GM18867 (cell line): ENCODE measurements around the gene CABP1.
A peak's percentile ranks its signal among the peaks of the same experiment; 100 is the strongest.

Experiments used
- ATAC-seq: cut with Tn5 transposase; IDR thresholded peaks from one replicate; pipeline ENCODE4 v1.9.1; 2021; ENCODE audit warnings: mild to moderate bottlenecking, moderate library complexity; ENCODE audit not compliant: unreplicated experiment

The CABP1 gene

DNA sequence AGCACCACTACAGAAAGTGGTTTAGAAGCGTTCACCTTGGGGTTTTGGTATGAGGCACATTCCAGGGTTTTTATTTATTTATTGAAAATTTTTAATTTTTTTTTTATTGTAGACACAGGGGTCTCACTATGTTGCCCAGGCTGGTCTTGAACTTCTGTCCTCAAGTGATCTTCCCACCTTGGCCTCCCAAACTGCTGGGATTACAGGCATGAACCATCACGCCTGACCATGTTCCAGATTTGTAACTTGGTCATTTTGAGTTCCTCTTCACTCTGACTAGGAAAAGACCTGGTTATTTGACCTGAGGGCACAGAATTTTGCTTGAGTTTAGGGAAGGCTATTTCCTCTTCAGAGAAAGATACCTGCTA lies 49.6 kb downstream of the CABP1 start:
- ATAC-seq: no peak

DNA sequence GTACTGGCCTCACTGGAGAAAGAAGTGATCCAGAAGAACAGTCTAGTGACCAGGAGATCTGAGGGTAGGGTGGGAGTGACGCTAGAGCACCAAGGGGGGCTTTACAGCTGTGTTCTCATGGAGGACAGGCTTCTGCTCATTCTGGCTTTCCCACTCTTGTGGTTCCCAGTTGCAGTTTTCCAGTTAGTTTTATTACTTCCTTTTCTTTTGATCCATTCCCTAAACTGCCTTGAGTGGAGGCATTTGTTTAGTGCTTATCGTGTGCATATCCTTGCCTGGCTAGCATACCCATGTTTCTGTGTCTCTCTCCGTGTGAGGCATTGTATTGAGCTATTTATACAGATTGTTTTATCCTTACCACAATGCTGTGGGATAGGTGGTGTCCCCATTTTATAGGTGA lies 50.6 kb downstream of the CABP1 start:
- ATAC-seq: no peak

DNA sequence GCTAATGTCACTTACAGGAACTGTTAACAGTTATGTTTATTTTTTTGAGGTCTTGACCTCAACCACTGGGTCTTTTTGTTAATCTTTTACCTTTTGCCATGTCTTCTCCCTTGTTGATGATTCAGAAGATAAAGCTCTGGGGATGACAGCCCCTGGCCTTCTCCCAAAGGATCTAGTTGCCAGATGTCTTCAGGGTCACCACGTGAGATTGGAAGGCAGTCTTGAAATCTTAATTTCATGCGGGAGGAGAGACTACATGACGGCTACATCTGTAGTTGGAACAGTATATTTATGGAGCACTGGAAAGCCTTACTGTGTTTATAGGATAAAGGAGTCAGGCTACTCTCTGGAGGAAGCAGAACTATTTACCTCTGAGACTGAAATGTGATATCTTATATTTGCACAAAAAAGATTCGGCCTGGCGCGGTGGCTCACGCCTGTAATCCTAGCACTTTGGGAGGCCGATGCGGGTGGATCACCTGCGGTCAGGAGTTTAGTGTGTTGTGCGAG lies 52.2 kb downstream of the CABP1 start:
- no peak for ATAC-seq

DNA sequence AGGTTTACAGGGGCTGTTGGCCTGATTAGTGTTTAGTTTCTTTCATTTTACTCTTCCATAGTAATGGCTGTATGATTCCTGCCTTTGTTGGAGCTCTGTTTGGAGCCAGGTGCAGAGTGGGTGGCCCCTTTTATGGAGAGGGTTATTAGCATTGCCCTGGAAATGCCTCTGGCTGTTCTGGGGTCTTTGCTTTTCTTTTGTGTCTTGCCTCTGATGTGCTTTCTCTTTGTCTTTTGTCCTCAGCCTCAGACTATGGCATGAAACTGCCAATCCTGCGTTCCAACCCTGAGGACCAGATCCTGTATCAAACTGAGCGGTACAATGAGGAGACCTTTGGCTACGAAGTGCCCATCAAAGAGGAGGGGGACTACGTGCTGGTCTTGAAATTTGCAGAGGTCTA lies 53.4 kb downstream of the CABP1 start:
- ATAC-seq: no peak

DNA sequence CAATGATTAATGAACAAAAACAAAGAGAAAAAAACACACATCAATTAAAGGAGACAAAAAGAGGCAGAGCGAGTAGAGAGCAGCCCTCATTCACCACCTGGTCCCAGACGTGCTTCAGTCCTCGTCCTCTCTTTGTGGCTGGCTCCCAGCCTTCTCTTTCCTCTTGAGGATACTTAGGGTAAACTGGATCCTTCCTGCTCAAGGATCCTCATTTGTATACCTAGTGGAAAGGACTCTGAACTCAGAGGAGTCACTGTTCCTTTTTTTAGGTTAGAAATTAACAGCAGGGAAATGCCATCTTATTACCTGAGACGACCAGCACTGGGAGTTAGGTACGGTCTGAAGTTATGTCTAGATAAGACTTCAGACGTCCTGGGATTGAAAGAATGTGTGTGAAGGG lies 56.2 kb downstream of the CABP1 start:
- ATAC-seq: no peak

DNA sequence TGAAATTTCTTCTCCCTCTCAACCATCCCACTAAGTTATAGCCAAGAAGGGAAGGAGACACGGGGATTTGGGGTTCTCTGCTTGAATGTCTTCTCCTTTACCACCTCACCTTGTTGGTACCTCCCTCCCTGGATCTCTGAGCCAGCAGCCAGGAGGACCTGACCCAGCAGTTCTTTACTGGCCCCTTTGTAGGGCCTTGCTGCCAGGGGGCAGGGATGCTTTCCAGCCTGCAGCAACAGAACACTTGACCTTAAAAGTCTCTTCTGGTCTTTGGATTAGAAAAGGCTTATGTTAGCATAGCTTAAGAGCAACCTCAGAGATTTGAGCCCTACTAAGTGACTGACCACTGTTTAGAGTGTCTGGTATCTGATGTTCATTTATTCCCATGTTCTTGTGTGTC lies 56.9 kb downstream of the CABP1 start:
- ATAC-seq: no peak

DNA sequence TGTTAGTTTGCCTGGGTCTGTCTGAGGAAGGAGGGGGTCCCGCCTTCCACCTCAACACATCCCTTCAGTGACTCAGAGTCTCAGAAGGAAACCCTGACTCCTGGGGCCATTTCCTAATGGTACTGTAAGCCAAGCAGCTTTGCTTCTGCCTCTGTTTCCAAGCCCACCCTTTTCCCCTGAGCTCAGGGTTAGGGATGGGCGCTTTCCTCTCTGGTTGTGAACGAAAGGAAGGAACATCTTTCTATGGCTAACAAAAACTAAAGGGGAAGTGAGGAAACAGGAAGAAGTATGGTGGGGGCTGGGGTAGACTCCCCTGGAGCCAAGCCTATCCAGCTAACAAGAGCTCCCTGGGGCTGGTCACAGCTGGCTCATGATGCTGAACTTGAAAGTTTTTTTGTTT lies 58.2 kb downstream of the CABP1 start:
- ATAC-seq: no peak

DNA sequence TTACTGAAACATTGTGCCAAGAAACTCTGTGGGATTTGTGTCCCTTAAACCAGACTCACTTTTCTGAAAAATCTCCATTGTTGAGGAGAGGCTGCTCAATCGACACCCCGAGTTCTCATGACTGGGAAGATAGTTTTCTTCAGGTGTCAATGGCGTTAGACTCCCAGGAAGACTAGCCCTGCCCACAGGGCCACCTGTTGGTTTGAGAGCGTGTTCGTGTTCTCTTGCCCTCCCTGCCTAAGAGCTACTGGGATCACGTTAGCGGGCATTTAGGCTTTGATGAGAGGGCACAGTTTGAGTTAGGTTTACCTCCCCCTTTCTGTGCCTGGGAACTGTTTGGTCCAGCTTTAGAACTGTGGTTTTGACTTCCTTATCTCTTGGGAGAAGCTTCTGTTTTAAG lies 59.1 kb downstream of the CABP1 start:
- no peak for ATAC-seq

DNA sequence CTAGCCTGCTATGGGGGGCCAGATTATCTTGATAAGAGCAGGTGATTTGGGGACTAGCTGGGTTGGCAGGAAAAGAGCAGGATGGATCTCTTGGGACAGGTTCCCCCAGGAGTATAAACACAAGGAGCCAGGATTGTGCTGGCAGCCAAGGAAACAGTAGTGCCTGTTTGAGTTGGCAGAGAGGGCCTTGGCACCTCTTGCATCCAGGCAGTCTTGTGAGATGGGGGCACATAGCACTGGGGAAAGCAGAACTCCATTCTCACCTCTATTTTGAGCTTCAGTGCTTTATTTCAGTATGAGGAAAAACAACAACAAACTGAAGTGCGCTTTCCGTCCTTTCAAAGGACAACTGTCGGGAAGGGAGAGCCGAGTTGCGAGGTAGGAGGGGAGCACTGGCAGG lies 60.5 kb downstream of the CABP1 start:
- ATAC-seq: no peak

DNA sequence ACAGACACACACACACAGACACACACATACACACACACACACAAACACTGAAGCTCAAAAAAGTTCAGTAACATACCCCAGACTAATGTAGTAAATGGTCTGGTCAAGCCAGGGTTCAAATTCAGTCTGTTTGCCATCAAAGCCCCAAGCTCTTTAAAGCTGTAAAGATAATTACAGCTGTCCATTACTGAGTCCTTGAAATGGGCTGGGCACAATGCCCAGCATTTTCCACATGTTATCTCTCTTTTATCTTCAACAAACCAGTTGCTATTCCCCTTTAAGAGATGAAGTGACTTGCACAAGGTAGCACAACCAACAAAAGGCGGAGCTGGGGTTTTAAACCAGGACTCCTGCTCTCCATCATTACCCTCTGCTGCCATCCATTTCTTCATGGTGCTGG lies 62.2 kb downstream of the CABP1 start:
- no peak for ATAC-seq

DNA sequence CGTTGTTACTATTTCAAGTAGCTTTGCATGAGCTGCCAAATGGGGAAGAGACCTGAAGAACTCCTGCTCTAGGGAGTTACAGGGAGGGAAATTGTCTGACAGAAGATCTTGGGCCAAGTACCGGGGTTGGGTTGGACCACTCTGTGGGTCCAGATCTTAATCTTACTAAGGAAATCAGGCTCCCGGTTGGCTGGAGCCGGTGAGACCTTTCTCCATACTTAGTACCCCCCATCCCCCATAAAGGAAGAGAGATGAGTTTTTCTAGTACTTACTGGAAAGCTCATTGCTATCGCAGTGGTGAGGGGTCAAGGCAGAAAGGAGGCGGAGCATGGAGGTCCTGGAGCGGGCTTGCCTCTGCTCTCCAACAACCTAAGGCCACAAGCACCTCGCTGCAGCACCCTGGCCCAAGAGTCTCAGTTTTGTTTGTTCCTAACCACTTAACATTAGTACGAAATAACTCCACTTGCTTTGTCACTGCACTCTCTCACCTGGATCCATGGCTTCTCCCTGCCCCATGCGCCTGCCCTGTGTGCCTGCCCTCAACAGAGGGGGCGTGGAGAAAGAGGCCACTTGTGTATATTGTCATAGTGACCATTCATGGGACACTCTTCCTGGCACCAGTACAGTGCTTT lies 63.0 kb downstream of the CABP1 start:
- ATAC-seq: no peak

DNA sequence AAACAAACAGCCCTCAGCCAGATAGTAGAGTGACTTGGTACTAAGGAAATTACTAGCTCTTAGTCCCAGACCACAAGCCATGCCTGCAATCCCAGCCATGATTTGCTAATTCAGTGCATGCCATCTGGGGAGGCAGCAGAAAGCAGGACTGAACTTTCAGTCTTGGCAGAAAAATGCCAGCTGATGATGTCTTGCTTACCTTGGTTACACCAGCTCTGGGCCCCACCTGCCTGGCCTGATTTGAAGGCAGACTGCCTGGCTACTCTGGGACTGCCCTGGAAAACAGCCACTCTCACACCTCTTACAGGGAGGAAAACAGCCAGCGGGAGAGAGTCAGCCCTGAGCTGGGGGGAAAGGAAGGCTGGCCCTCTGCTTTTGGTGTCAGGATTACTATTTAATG lies 65.2 kb downstream of the CABP1 start:
- no peak for ATAC-seq

DNA sequence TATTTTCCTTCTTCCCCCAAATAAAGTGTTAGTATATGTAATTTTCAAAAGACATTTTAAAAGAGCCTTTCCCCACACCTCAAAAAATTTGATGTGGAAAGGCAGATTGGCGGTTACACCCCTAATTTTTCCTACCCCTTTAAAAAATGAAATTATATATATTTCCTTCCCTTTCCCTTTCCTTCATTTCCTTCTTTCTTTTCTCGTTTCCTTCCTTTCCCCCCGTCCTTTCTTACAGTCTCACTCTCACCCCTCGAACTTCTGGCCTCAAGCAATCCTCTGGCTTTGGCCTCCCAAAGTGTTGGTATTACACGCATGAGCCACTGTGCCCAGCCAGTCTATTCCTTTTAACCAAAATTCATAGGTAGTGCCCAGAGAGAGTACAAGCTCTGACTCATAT lies 65.6 kb downstream of the CABP1 start:
- ATAC-seq: no peak

DNA sequence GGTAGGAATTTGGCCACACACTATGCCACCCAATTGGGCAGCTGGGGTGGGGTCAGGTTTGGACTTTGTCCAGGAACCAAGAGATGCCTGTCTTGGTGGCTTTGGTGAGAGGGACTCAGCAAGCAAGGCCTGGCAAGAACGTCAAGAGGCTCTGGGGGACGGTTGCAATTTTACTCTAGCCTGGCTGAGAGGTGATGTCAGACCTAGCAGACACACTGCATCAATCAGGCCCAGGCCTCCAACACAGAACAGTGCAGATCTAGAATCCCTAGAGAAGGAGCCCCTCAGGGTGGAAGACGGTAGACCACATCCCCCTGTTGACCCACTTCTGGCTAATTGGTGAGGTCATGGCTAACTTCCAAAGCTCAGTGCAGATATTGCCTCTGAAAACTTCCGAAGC lies 68.2 kb downstream of the CABP1 start:
- no peak for ATAC-seq

DNA sequence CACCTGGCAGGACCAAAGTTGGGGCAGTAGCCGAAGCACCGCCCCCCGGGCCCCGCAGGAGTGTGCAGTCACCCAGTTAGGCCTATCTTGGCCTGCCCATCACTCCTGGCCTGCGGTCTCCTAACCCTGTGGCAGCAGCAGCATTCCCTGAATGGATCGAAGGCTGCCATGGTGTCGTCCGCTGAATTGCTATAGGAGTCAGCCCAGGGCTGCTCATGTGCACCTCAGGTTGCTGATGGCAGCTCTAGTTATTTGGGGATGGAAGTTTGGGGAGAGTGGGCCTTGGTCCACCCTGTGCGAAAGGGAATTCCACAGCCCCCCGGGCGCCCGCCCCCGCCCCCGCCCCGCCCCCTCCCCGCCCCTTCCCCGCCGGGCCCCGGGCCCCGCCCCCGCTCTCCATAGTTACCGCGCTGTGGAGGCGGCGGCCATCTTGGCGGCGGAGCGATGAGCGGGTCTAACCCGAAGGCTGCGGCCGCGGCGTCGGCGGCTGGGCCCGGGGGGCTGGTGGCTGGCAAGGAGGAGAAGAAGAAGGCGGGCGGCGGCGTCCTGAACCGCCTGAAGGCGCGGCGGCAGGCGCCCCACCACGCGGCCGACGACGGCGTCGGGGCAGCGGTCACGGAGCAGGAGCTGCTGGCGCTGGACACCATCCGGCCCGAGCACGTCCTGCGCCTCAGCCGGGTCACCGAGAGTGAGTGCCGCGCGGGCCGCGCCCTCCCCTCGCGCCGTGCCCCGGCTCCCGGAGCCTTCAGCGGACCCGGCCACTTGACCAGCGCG lies 69.8 kb downstream of the CABP1 start, which contains the start of gene UNC119B:
Gene UNC119B, plus strand, starts transcription at position 428 of the 774 bp plus-strand sequence. Its CDS starts 17 bp downstream, at position 445.
- ATAC-seq: peak; percentile 74

DNA sequence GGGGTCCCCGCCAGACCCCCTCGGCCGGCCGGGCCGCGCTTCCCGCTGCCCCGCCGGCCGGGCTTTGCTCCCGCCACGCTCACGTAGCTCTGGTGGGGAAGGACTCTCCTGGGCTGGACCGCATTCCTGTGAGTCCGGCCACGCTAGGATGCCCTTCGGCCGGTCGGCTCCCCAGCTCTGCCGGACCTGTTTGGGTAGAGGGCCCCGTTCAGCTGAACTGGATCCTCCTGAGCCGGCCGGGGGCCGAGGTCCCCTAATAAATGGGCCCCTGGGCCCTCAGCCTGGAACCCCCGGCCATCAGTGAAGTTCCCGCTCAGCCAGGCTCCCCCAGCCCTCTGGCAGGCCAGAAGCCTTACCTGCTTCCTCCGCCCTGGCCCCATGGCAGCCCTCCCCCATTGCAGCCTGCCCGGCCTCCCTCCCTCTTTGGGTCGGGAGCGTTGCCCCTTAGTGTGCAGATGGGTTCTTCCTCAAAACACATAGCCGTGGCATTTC lies 70.4 kb downstream of the CABP1 start:
- peak; percentile 35 for ATAC-seq

DNA sequence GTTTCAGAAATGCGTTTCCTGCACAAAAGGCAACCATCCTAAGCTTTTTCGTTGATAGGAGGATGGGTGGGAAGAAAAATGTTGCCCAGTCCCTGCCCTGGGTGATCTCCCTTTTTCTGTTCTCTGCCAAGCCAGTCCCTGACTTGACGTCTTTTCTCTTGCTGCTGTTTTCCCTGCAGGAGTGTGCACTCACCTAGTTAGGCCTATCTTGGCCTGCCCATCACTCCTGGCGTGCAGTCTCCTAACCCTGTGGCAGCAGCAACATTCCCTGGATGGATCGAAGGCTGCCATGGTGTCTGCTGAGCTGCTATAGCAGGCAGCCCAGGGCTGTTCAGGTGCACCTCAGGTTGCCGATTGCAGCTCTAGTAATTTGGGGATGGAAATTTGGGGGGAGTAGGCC lies 71.0 kb downstream of the CABP1 start:
- ATAC-seq: no peak

DNA sequence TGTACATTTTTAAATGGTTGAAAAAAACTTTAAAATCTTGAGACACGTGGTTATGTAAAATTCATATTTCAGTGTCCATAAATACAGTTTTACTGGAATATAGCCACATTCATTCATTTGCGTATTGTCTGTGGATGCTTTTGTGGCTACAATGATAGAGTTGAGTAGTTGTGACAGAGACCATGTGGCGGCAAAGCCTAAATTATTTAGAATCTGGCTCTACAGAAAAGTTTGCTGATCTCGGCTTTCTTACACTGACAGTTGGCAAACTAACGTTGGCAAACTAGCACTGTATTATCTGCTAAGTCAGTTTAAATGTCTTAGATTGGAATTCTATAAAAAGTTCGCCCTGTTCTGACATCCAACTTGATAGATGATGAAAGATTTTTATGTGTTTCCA lies 72.2 kb downstream of the CABP1 start:
- ATAC-seq: no peak

DNA sequence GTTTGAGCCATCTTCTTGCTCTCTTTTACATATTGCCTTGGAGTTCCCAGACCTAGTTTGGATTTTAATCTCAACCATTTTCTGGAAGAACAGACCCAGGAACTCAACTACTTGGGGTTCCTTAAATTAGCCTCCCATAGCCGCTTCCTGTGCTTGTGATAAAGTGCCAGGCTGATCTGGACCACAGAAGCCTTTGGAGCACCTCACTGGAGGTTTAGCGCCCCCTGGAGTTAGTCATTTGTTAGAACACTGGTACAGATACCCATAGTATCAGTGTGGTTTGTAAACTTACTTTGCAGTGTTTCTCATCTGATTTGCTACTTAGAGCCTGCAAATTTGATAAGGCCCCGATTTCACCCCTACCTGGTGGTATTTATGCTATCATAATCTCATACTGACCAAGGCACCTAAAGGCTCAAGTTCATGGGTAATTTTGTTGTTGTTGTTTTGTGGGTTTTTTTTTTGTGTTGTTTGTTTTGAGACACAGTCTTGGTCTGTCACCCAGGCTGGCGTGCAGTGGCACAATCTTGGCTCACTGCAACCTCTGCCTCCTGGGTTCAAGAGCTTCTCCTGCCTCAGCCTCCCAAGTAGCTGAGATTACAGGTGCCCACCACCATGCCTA lies 73.5 kb downstream of the CABP1 start:
- ATAC-seq: no peak
